HepG2 (cell line): Measurements from ENCODE around the gene CHRNB1. TPM values are rescaled to one million over a fixed set of nuclear protein-coding genes. Genes with fewer than 3 reads are reported as not detected.
A peak's percentile ranks its signal among the peaks of the same experiment; 100 is the strongest.

Source experiments
- ETV5 ChIP-seq: IDR thresholded peaks from 2 replicates; pipeline ENCODE4 v1.6.1; 2018; ENCODE audit warnings: missing biosample characterization, missing genetic modification reagents, inconsistent platforms, borderline replicate concordance
- KDM5B ChIP-seq: sonication (generic); formaldehyde crosslinking; IDR thresholded peaks from 2 replicates; pipeline ENCODE4 v1.4.0; 2020; ENCODE audit warnings: missing genetic modification reagents, mild to moderate bottlenecking, borderline replicate concordance
- MED1 ChIP-seq: sonication (generic); formaldehyde crosslinking; IDR thresholded peaks from 2 replicates; pipeline ENCODE4 v1.4.0; 2020; ENCODE audit warnings: missing genetic modification reagents
- MIER3 ChIP-seq: IDR thresholded peaks from 2 replicates; pipeline ENCODE4 v1.6.1; 2016; ENCODE audit warnings: missing compliant biosample characterization, borderline replicate concordance
- MTF2 ChIP-seq: sonication (generic); formaldehyde crosslinking; IDR thresholded peaks from 2 replicates; pipeline ENCODE4 v1.5.0; 2020; ENCODE audit warnings: missing genetic modification reagents, borderline replicate concordance
- NFYC ChIP-seq: IDR thresholded peaks from 2 replicates; pipeline ENCODE4 v1.6.1; 2016; ENCODE audit warnings: missing genetic modification reagents, missing compliant biosample characterization
- POLR2G ChIP-seq: fragments of 200-400 bp; formaldehyde crosslinking; IDR thresholded peaks from 2 replicates; pipeline ENCODE4 v1.6.1; 2018; ENCODE audit warnings: mild to moderate bottlenecking, low read depth, low read length, moderate library complexity
- THYN1 ChIP-seq: sonication (generic); formaldehyde crosslinking; IDR thresholded peaks from 2 replicates; pipeline ENCODE4 v1.8.1; 2023; ENCODE audit warnings: low read depth, mild to moderate bottlenecking, moderate library complexity, missing genetic modification reagents, borderline replicate concordance
- U2AF2 ChIP-seq: fragments of 200-400 bp; formaldehyde crosslinking; IDR thresholded peaks from 2 replicates; pipeline ENCODE4 v1.6.1; 2017; ENCODE audit warnings: low read depth, mild to moderate bottlenecking, low read length
- ZGPAT ChIP-seq: IDR thresholded peaks from 2 replicates; pipeline ENCODE4 v1.6.1; 2016; ENCODE audit warnings: mild to moderate bottlenecking
- ZNF367 ChIP-seq: sonication (generic); formaldehyde crosslinking; IDR thresholded peaks from 2 replicates; pipeline ENCODE4 v1.4.0; 2020; ENCODE audit warnings: missing genetic modification reagents, borderline replicate concordance
- ZNF678 ChIP-seq: sonication (generic); formaldehyde crosslinking; IDR thresholded peaks from 2 replicates; pipeline ENCODE4 v1.4.0; 2020; ENCODE audit warnings: mild to moderate bottlenecking, missing genetic modification reagents
- polyA plus RNA-seq, 8 experiments: library from polyadenylated mRNA; depleted of rRNA in 3 of 8; stranded (reverse) in 7 of 8; unstranded in 1 of 8; fragments of >200 nt; fragmentation: Illumina TruSeq in 4 of 8; extraction: Trizol in 4 of 8; gene quantifications; 2 replicates each; pipeline versions ENCODE4 v1.2.1 to v1.2.3, GENCODE V29; 2011 to 2016; ENCODE audit warnings: low read depth in 4 of 8, missing spikeins in 1 of 8, mixed read lengths in 1 of 8; ENCODE audit not compliant: insufficient read depth in 1 of 8
- total RNA-seq, 5 experiments: library from RNA; depleted of rRNA; stranded (reverse); fragments of >200 nt; fragmentation: Illumina TruSeq; extraction: Trizol; gene quantifications; 2 replicates each; pipeline ENCODE4 v1.2.3, GENCODE V29; 2016; ENCODE audit warnings: low read depth in 1 of 5
- TF ChIP-seq, protein P1 (sequence below): sonication (generic); formaldehyde crosslinking; IDR thresholded peaks from 2 replicates; pipeline ENCODE4 v1.4.0; 2020; ENCODE audit warnings: low read depth, missing genetic modification reagents
- TF ChIP-seq, protein P2 (sequence below): sonication (generic); formaldehyde crosslinking; IDR thresholded peaks from 2 replicates; pipeline ENCODE4 v1.4.0; 2020; ENCODE audit warnings: mild to moderate bottlenecking, low read depth, missing genetic modification reagents
- TF ChIP-seq, protein P3 (sequence below): sonication (generic); formaldehyde crosslinking; IDR thresholded peaks from 2 replicates; pipeline ENCODE4 v1.4.0; 2020; ENCODE audit warnings: mild to moderate bottlenecking, missing genetic modification reagents

Gene CHRNB1
- total and polyA plus RNA-seq, 2 of the 13 experiments (the other 11 are each of a cell fraction or from before 2014, with no cell fraction given) = 5.4 to 33.7 TPM

- peak; percentile 51; the same call in 1 of the 2 replicates for TF ChIP-seq ETV5 (CRISPR knock-in tag)
- no peak; the same call in 1 of the 2 replicates for TF ChIP-seq NFYC (CRISPR knock-in tag)
- TF ChIP-seq, protein P1, sequence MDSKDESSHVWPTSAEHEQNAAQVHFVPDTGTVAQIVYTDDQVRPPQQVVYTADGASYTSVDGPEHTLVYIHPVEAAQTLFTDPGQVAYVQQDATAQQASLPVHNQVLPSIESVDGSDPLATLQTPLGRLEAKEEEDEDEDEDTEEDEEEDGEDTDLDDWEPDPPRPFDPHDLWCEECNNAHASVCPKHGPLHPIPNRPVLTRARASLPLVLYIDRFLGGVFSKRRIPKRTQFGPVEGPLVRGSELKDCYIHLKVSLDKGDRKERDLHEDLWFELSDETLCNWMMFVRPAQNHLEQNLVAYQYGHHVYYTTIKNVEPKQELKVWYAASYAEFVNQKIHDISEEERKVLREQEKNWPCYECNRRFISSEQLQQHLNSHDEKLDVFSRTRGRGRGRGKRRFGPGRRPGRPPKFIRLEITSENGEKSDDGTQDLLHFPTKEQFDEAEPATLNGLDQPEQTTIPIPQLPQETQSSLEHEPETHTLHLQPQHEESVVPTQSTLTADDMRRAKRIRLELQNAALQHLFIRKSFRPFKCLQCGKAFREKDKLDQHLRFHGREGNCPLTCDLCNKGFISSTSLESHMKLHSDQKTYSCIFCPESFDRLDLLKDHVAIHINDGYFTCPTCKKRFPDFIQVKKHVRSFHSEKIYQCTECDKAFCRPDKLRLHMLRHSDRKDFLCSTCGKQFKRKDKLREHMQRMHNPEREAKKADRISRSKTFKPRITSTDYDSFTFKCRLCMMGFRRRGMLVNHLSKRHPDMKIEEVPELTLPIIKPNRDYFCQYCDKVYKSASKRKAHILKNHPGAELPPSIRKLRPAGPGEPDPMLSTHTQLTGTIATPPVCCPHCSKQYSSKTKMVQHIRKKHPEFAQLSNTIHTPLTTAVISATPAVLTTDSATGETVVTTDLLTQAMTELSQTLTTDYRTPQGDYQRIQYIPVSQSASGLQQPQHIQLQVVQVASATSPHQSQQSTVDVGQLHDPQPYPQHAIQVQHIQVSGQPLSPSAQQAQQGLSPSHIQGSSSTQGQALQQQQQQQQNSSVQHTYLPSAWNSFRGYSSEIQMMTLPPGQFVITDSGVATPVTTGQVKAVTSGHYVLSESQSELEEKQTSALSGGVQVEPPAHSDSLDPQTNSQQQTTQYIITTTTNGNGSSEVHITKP (CRISPR knock-in tag) = peak; percentile 91
- TF ChIP-seq POLR2G = peak; percentile 60
- TF ChIP-seq, protein P2, sequence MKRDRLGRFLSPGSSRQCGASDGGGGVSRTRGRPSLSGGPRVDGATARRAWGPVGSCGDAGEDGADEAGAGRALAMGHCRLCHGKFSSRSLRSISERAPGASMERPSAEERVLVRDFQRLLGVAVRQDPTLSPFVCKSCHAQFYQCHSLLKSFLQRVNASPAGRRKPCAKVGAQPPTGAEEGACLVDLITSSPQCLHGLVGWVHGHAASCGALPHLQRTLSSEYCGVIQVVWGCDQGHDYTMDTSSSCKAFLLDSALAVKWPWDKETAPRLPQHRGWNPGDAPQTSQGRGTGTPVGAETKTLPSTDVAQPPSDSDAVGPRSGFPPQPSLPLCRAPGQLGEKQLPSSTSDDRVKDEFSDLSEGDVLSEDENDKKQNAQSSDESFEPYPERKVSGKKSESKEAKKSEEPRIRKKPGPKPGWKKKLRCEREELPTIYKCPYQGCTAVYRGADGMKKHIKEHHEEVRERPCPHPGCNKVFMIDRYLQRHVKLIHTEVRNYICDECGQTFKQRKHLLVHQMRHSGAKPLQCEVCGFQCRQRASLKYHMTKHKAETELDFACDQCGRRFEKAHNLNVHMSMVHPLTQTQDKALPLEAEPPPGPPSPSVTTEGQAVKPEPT (CRISPR knock-in tag) = no peak
- TF ChIP-seq KDM5B = peak; percentile 87
- no peak; the same call in 1 of the 2 replicates for TF ChIP-seq ZNF678
- TF ChIP-seq ZGPAT = peak; percentile 66; the same call in 1 of the 2 replicates
- TF ChIP-seq MED1 = peak; percentile 37; the same call in 1 of the 2 replicates
- TF ChIP-seq MIER3 = peak; percentile 20; the same call in 1 of the 2 replicates
- no peak for TF ChIP-seq U2AF2
- no peak for TF ChIP-seq ZNF367
- TF ChIP-seq THYN1 = no peak
- no peak for TF ChIP-seq MTF2 (CRISPR knock-in tag)
- TF ChIP-seq, protein P3, sequence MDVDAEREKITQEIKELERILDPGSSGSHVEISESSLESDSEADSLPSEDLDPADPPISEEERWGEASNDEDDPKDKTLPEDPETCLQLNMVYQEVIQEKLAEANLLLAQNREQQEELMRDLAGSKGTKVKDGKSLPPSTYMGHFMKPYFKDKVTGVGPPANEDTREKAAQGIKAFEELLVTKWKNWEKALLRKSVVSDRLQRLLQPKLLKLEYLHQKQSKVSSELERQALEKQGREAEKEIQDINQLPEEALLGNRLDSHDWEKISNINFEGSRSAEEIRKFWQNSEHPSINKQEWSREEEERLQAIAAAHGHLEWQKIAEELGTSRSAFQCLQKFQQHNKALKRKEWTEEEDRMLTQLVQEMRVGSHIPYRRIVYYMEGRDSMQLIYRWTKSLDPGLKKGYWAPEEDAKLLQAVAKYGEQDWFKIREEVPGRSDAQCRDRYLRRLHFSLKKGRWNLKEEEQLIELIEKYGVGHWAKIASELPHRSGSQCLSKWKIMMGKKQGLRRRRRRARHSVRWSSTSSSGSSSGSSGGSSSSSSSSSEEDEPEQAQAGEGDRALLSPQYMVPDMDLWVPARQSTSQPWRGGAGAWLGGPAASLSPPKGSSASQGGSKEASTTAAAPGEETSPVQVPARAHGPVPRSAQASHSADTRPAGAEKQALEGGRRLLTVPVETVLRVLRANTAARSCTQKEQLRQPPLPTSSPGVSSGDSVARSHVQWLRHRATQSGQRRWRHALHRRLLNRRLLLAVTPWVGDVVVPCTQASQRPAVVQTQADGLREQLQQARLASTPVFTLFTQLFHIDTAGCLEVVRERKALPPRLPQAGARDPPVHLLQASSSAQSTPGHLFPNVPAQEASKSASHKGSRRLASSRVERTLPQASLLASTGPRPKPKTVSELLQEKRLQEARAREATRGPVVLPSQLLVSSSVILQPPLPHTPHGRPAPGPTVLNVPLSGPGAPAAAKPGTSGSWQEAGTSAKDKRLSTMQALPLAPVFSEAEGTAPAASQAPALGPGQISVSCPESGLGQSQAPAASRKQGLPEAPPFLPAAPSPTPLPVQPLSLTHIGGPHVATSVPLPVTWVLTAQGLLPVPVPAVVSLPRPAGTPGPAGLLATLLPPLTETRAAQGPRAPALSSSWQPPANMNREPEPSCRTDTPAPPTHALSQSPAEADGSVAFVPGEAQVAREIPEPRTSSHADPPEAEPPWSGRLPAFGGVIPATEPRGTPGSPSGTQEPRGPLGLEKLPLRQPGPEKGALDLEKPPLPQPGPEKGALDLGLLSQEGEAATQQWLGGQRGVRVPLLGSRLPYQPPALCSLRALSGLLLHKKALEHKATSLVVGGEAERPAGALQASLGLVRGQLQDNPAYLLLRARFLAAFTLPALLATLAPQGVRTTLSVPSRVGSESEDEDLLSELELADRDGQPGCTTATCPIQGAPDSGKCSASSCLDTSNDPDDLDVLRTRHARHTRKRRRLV (CRISPR knock-in tag) = peak; percentile 80; the same call in 1 of the 2 replicates
Observed at GRCh38 chr17:7444682-7445618, at the start of gene CHRNB1 (continued).
